Measurements from ENCODE around the gene TSPAN5.

TSPAN5 gene

GRCh38 chr4:98452091-98452490 is 206.3 kb downstream of the TSPAN5 start:
- DNase-seq (ENCODE audit: low spot score), result no peak

GRCh38 chr4:98448908-98449307 is 209.5 kb downstream of the TSPAN5 start:
- DNase-seq (ENCODE audit: low spot score), result no peak

GRCh38 chr4:98447648-98448047 is 210.8 kb downstream of the TSPAN5 start:
- DNase-seq (ENCODE audit: low spot score), result no peak

GRCh38 chr4:98446499-98447375 is 211.7 kb downstream of the TSPAN5 start:
- no peak for DNase-seq (ENCODE audit: low spot score)

- DNase-seq (ENCODE audit: low spot score), result no peak
Observed at GRCh38 chr4:98444371-98444770, 214.0 kb downstream of the TSPAN5 start.

- DNase-seq (ENCODE audit: low spot score), result no peak
Observed at GRCh38 chr4:98434816-98435215, 223.6 kb downstream of the TSPAN5 start.

- no peak for DNase-seq (ENCODE audit: low spot score)
Observed at GRCh38 chr4:98433691-98434090, 224.7 kb downstream of the TSPAN5 start.

- DNase-seq (ENCODE audit: low spot score), result no peak
Observed at GRCh38 chr4:98430708-98431403, 227.6 kb downstream of the TSPAN5 start.

GRCh38 chr4:98423009-98423408 is 235.4 kb downstream of the TSPAN5 start:
- no peak for DNase-seq (ENCODE audit: low spot score)

GRCh38 chr4:98421111-98421510 is 237.3 kb downstream of the TSPAN5 start:
- DNase-seq (ENCODE audit: low spot score), result no peak

Data from HuH-7 (cell line).